Effector CD4-positive, alpha-beta T cell (primary cell): ENCODE measurements around the gene DOP1B.

Experiments used
- DNase-seq: peaks from one replicate; pipeline ENCODE4 v3.0.0-alpha.2; 2020

Gene DOP1B

GRCh38 chr21:36205962-36206361 lies 49.3 kb downstream of the DOP1B start:
- DNase-seq: no peak
